HL-60 (cell line): ENCODE measurements around the gene ARHGEF4.

Experiments
- DNase-seq, 2 experiments: peaks; one replicate each; pipeline ENCODE4 v3.0.0-alpha.2; 2010 to 2020; ENCODE audit warnings: low read depth in 1 of 2, low spot score in 1 of 2
- H3K27ac ChIP-seq: fragments of 250-450 bp; sonication (Bioruptor Pico); replicated peaks from 2 replicates; pipeline ENCODE4 v1.5.1; 2020; ENCODE audit warnings: mild to moderate bottlenecking, moderate library complexity
- H3K27me3 ChIP-seq: fragments of 250-450 bp; sonication (Bioruptor Pico); 2 replicates; pipeline ENCODE4 v1.5.1; 2021; ENCODE audit warnings: mild to moderate bottlenecking, moderate library complexity; ENCODE audit not compliant: insufficient read depth, poor library complexity, severe bottlenecking
- H3K4me3 ChIP-seq: replicated peaks from 2 replicates; pipeline ENCODE4 v1.5.1; 2011; ENCODE audit warnings: mild to moderate bottlenecking, control low read depth, low read length; ENCODE audit not compliant: insufficient read depth
- GABPA ChIP-seq: IDR thresholded peaks from 2 replicates; pipeline ENCODE4 v1.6.1; 2012; ENCODE audit warnings: low read depth
- POLR2AphosphoS5 ChIP-seq: IDR thresholded peaks from 2 replicates; pipeline ENCODE4 v1.6.1; 2012; ENCODE audit warnings: low read depth
- SPI1 ChIP-seq: IDR thresholded peaks from 2 replicates; pipeline ENCODE4 v1.6.1; 2012; ENCODE audit warnings: low read depth, mild to moderate bottlenecking, borderline replicate concordance
- long read RNA-seq: library from polyadenylated mRNA; unstranded; transcript quantifications from one replicate; pipeline ENCODE4 v2.0.0, GENCODE V29; 2020
- TF ChIP-seq, protein P1 (sequence below): IDR thresholded peaks from 2 replicates; pipeline ENCODE4 v1.6.1; 2012; ENCODE audit warnings: low read depth; ENCODE audit not compliant: insufficient replicate concordance
- TF ChIP-seq, protein P2 (sequence below): IDR thresholded peaks from one replicate; pipeline ENCODE4 v1.5.1; 2011; ENCODE audit warnings: low read length, control low read depth, inconsistent platforms; ENCODE audit not compliant: insufficient read depth

The ARHGEF4 gene, protein sequence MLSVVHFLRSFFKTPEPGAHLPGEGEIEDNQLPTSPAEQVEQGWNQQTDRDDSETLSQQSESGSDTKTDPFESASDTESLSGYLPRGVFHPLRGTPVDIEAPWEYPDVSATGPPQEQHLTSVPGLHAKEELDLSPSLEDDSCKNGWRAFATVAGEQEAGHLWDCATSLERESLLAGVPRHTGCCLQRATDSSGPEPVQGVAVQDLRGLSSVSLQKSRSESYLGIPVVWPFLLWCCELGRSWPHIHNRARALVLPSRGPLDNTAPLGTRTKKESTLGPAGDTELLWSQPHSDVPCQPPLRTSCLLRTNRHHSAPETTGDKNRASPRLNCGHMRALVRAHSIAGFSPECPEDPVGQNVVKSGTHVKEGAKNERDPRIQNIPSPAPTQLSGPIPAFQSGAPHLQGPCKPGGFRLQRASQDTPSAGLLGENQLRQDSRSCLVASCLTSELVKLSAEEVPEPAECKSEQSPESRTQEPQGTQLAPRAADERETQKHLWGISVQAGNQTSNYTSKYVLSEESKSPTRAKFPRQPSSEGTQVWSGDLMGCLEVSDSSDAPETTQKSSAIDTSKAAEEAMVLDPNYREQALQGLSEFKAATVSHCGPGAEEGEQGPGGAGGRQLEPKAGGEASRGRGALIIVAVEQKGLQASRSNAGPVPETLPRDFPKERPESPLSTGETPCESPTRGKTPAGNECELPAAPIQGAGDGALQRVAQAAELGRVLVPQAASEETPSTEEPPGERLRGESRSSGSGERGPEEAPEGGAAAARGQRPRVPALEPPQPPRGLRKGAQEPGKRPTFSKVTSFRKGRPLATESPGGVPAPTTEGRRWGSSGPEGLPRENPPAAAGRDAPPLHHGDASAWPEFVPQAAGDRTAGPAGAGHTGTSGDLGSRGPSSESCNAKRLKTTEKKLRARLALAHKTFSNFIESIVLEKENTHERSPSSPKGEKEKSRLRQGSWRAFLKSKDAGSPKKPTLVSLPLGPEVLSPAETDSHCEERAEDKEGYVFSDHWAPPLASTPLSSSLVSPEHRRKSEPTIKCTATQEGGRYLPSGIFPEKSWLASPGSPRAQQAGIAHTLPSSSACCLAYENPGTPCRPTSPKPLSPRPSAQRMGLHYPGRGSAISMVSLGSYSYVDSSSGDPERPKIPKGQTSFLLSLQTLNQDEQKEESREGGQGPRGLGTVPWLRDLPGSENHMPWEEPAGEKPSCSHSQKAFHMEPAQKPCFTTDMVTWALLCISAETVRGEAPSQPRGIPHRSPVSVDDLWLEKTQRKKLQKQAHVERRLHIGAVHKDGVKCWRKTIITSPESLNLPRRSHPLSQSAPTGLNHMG (N-terminal part only)
- long read RNA-seq, result 0 reads

- peak in 1 of 2 experiments; percentile 5 for DNase-seq
- TF ChIP-seq, protein P1, sequence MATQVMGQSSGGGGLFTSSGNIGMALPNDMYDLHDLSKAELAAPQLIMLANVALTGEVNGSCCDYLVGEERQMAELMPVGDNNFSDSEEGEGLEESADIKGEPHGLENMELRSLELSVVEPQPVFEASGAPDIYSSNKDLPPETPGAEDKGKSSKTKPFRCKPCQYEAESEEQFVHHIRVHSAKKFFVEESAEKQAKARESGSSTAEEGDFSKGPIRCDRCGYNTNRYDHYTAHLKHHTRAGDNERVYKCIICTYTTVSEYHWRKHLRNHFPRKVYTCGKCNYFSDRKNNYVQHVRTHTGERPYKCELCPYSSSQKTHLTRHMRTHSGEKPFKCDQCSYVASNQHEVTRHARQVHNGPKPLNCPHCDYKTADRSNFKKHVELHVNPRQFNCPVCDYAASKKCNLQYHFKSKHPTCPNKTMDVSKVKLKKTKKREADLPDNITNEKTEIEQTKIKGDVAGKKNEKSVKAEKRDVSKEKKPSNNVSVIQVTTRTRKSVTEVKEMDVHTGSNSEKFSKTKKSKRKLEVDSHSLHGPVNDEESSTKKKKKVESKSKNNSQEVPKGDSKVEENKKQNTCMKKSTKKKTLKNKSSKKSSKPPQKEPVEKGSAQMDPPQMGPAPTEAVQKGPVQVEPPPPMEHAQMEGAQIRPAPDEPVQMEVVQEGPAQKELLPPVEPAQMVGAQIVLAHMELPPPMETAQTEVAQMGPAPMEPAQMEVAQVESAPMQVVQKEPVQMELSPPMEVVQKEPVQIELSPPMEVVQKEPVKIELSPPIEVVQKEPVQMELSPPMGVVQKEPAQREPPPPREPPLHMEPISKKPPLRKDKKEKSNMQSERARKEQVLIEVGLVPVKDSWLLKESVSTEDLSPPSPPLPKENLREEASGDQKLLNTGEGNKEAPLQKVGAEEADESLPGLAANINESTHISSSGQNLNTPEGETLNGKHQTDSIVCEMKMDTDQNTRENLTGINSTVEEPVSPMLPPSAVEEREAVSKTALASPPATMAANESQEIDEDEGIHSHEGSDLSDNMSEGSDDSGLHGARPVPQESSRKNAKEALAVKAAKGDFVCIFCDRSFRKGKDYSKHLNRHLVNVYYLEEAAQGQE, result no peak
- TF ChIP-seq GABPA, result no peak
- no peak for TF ChIP-seq SPI1
- TF ChIP-seq POLR2AphosphoS5, result no peak
- TF ChIP-seq, protein P2, sequence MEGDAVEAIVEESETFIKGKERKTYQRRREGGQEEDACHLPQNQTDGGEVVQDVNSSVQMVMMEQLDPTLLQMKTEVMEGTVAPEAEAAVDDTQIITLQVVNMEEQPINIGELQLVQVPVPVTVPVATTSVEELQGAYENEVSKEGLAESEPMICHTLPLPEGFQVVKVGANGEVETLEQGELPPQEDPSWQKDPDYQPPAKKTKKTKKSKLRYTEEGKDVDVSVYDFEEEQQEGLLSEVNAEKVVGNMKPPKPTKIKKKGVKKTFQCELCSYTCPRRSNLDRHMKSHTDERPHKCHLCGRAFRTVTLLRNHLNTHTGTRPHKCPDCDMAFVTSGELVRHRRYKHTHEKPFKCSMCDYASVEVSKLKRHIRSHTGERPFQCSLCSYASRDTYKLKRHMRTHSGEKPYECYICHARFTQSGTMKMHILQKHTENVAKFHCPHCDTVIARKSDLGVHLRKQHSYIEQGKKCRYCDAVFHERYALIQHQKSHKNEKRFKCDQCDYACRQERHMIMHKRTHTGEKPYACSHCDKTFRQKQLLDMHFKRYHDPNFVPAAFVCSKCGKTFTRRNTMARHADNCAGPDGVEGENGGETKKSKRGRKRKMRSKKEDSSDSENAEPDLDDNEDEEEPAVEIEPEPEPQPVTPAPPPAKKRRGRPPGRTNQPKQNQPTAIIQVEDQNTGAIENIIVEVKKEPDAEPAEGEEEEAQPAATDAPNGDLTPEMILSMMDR, result no peak
- Histone ChIP-seq H3K4me3 (no peak within 1 kb of the TSS), H3K27me3 (peaks cover 7% of the 10 kb centered on the region), H3K27ac (no peak within 1 kb of the TSS)
Observed at GRCh38 chr2:130836501-130837174, at the start of gene ARHGEF4. Gene ARHGEF4, plus strand, starts transcription at chr2:130836914. Its CDS starts 40 bp downstream, at chr2:130836954.

DNA sequence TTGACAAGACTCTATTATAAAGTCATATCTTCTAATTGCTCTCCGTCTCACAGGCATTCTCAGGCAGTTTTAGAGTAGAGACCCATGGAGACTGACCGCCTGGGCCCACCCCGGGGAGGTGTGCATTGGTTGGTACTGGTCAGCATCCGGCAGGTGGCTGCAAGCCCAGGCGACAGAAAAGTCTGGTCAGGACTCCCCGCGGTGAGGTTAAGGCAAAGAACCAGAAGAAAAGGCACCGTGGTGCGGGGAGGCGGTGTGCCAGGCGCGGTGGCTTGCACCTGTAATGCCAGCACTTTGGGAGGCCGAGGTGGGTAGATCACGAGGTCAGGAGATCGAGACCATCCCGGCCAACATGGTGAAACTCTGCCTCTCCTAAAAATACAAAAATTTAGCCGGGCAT is 48.9 kb upstream of the ARHGEF4 start:
- H3K27me3 ChIP-seq, result no peaks in the 10 kb centered on the region
- DNase-seq, result no peak
- TF ChIP-seq, protein P2, result no peak
- TF ChIP-seq GABPA, result no peak
- TF ChIP-seq SPI1, result no peak
- TF ChIP-seq, protein P1, result no peak
- no peak overlapping the region for H3K27ac ChIP-seq
- H3K4me3 ChIP-seq, result no peak overlapping the region

DNA sequence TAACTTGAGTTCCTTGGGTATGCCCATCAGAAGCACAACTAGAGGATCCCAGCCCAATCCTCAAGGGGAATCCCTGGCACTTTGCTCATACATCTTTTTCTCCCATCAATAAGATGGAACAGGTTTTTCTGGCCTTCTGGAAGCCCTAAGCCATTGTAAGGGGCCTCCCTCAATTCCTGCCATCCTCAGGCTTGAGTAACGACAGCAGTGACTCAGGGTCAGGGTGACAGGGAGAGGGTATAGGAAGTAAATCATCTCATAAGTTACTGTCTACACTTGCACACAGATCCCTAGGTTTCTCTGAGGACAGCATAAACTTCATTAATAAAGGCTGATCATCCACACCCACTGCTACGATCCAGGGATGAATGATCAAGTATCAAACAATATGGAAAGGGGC is 46.4 kb upstream of the ARHGEF4 start:
- TF ChIP-seq POLR2AphosphoS5, result no peak
- TF ChIP-seq, protein P1, result no peak
- TF ChIP-seq GABPA, result no peak
- TF ChIP-seq, protein P2, result no peak
- TF ChIP-seq SPI1, result no peak
- no peaks in the 10 kb centered on the region for H3K27me3 ChIP-seq
- no peak overlapping the region for H3K4me3 ChIP-seq
- H3K27ac ChIP-seq, result no peak overlapping the region
- no peak for DNase-seq
